HL-60/S4 (cell line): Measurements from ENCODE around the gene BTBD9.

Experiments
- in situ Hi-C: fragments of 300-500 bp; cut with MboI; formaldehyde crosslinking; loops from 2 replicates; pipeline ENCODE4 v1.14.3; 2022; ENCODE audit warnings: low sequenced_read_pairs

The BTBD9 gene

DNA sequence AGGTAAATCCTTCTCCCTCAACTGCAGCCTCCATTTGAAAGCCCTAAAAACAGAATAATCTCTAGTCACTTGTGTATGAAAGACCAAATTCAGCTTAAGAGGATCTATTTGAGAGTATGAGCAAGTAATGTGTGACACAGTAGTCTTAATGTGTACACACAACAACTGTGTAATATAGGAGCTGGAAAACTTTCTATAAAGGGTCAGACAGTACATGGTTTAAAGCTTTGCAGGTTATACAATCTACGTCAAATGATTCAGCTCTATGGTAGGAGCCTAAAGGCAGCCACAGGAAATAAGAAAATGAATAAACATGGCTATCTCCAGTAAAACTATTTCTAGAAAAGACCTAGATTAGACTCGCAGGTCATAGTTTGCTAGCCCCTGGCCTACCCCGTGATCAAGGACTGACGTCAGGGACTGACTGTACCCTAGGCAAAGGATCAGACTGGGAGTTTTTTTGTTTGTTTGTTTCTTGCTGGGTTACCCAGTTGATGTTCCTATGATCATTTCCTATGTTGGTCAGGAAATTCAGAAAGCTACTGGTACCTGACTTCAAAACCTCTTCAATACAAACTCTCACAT lies 39.7 kb downstream of the BTBD9 start:
- in situ Hi-C loops = no loop called here

DNA sequence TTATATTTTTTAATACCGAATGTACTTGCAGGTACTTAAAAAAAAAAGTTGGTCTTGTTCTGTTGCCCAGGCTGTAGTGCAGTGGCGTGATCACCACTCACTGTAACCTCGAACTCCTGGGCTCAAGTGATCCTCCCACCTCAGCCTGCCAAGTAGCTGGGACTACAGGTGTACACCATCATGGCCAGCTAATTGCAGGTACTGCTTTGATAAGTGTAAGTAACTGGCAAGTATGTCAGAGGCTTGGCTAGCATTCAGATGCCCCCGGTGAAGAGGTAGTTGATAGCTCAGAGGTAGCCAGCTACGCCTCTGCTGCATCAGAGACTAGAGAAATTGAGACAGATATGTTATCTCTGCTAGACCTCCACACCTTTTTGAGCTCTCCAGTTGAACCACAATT lies 40.5 kb downstream of the BTBD9 start:
- in situ Hi-C loops = no loop called here

DNA sequence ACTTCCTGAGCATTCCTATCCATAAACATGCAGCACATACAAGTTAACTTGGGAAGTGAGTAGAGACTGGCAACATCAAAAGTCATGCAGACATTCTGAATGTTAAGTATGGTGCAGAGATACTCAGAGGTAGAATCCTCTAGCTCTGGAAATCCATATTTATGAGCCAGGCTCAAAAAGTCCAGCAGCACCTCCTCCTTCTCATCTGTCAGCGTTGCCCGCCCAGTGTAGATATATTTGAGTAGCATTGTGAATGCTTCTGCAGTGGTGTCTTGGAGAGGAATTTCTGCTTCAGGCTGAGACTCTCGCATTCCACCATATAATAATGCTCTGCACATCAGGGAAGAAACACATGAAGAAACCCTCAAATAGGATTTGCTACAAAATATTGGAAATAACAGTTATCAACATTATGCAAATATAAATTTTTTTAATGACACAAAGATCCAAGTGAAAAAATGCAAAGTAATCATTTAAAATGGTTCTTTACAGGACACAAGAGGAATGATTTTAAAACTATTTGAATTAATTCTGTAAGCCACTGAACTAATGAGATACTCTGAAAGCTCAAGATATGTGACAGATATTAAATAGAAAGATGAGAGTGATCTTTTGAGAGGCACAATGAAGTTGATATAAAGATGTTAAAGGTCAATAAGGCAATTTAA lies 45.6 kb downstream of the BTBD9 start:
- in situ Hi-C loops = no loop called here

DNA sequence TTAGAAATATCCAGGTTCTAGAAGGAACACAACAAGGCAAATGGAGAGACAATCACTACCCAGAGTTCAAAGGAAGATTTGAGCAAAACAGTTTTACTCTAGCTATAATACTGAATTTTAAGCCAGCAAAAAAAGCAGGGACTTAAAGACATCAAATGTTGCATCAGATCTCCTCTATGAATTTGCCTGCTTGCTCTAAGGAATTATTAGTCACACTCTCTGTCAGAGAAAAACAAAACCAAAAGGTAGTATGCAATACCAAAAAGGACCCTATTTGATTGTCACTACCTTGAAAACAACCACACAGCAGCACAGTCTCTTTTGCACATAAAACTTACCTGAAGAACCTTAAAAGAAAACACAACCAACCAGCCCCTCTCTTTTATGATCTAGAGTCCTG lies 46.3 kb downstream of the BTBD9 start:
- in situ Hi-C loops = no loop called here

DNA sequence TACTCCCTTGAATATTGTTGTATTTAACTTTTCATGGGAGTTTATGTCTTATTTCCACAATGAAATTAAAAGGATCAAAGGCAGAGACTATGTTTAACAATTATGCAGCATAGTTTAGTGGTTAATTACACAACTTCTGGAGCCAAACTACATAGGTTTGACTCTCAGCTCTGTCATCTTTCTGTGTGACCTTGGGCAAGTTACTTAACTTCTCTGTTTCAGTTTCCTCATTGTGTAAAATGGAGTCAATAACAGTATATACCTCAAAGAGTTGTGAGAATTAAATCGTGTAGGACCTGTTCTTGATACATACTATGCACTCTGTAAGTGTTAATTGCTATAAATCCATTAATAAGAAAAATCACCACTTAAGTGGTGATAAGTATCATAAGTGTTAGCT lies 48.3 kb downstream of the BTBD9 start:
- in situ Hi-C loops = no loop called here

DNA sequence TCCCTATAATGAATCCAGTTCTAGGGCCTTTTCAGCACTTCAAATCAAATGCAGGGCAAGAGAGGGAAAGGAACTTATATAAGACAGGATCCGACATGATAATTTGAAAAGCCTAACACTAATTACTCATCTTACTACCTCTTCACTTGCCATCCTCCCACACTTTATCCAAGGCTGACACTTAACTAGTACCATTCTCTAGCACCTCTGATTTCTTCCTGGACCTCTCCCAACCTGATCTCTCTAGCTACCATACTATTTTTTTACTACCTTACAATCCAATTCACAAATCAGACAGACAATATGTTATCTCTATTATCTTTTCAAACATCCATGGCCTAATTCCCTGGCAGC lies 50.4 kb downstream of the BTBD9 start:
- in situ Hi-C loops = no loop called here

DNA sequence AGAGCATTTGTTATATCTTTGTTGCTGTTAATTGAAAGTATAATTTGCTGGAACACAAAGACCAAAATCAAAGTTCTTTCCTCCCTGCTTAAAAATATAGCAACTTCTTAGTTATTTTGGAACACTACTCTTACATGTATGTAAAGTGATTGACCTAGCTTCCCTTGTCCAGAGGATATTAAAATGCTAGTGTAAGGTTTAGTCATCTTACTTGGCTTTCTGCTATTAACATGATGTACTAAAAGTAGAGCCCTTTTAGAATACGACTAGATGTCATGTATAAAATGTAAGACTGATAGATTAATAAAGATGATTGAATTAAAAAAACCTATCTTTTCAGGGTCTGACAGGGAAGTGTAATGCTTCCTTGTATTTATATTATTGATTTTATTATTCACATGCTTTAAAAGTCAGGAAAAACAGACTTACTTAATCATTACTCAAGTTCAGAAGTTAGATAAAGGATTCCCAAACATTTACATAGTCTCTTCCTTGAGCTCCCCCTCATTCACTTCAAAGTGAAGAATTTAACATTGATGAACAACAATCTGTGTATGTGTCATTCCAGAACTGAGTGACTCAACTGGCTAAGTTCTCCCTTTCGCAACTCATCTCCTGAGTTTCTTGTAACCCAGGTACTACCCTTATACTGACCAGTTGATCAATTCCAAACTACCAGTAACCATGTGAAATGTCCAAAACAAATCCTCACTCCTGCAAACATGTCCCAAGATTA lies 50.9 kb downstream of the BTBD9 start:
- in situ Hi-C loops = no loop called here

DNA sequence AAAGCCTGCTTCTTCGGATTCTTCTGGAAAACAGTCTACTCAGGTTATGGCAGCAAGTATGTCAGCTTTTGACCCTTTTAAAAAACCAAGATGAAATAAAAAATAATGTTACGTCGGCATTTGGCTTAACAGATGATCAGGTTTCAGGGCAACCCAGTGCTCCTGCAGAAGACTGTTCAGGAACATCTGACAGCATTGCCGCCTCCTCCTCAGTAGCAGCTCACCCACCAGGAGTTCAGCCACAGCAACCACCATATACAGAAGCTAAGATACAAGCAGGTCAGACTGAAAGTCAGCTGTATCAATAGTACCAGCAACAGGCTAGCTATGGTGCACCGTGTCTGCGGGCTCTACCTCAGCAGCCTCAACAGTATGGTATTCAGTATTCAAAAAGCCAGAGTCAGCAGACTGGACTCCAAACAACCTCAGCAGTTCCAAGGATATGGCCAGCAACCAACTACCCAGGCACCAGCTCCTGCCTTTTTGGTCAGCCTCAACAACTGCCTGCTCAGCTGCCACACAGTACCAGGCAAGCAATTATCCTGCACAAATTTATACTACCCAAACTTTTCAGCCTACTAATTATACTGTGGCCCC lies 51.9 kb downstream of the BTBD9 start:
- in situ Hi-C loops = no loop called here

DNA sequence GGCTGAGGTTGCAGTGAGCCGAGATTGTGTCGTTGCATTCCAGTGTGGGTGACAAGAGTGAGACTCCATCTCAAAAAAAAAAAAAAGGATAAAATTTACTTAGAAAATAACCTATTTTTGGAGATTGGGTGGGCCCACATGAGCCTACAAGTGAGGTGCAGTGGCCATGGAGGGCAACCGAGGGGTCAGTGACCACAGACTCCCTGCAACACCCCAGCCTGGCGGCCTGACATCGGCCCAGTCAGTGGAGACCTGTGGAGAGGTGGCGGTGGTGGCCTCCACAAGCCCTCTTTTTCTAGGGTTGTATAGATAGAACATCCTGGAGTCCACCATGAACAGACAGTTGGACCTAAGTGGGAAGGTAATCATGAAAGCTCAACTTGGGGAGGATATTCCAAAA lies 52.7 kb downstream of the BTBD9 start:
- in situ Hi-C loops = no loop called here

DNA sequence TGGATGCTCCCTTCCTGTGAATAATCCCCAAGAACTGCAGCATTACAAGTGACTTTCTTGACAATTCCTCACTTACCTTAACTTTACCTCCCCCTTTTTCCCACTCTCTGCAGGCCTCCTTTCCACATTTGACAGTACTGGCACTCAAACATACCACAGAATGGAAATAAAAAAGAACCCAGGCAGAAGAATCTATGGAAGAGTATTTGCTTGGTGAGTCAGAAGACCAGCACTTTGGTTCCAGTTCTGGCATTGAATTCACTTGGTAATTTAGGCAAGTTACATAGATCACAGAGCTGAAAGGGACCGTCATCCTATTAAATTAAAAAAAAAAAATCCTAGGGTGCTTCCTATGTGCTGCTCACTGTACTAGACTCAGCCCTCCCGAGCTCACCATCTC lies 55.0 kb downstream of the BTBD9 start:
- in situ Hi-C loops = no loop called here

DNA sequence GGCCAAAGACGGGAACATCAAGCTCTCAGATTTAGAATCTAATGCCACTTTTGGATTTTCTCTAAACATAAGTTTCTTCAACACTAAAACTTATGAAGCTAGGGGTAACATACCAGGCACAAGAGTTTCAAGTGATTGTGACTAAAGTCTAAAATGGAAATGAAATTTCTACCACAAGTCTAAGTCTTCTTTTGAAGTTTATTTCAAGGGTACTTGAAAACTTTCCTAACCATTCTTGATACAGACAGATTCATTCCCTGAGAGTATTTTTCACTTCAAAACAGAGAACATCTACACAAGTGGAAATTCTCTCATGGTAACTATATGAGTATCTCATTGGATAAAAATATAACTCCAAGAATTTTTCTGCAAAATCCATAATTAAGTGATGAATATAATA lies 56.2 kb downstream of the BTBD9 start:
- in situ Hi-C loops = no loop called here

DNA sequence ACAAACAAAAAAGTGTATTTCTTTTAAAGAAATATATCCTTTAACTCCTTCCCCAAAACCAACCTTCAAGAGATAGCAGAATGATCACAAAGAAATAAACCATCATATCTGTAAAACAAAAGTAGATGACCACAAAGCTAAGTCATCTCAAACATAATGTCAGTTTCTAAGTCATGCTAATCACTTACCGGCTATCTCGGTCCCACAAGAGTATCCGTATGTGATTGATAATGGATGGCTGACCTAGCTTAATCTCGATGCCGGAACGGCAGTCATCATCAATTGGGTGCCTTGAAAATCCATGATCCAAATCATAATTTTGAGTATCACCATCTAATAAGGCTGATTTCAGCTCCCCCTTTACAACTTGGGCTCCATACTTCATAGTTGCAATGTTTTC lies 59.7 kb downstream of the BTBD9 start:
- in situ Hi-C loops = no loop called here

DNA sequence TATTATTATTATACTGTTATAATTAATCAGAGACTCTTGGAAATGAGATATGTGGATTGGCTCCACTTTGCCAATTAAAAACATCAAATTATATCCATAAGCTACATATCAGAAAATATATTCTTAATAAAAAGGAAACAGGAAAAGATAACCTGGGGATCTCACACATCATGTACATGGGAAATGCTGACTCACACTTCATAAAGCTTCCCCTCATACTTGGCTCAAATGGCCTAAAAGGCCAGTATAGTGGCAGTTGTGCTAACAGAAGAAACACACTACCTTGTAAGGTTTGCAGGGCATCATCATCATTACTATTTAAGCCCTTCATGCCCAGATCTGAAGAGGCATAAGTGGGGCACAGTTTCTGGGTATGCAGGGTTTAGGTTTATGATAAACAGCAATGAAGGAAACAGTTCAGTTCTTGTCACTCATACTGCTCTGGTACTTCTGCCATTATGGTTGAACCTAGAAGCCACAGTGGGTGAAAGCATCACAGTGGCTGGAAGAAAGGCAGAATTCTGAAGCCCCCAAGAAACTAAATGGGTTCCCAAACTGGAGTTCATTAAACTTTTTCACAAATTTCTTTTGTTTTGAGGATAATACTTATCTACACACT lies 60.6 kb downstream of the BTBD9 start:
- in situ Hi-C loops = no loop called here

DNA sequence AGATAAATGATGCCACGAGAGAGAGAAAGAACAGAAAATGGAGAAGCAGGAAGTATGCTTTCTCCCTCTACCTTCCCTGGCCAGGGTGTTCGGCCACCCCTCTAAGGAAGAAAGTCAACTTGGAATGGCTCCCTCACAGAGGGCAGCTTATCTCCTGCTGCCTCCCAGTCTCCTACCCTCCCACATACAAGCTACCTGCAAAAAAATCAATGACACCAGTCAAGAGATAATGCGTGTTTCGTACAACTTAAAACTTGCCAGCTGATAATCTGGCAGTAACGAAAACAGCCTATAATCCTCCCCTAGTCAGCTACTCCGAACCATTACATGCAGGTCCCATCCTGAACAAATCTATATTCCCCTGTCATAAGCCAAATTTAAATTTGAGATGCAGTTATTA lies 61.7 kb downstream of the BTBD9 start:
- in situ Hi-C loops = no loop called here

DNA sequence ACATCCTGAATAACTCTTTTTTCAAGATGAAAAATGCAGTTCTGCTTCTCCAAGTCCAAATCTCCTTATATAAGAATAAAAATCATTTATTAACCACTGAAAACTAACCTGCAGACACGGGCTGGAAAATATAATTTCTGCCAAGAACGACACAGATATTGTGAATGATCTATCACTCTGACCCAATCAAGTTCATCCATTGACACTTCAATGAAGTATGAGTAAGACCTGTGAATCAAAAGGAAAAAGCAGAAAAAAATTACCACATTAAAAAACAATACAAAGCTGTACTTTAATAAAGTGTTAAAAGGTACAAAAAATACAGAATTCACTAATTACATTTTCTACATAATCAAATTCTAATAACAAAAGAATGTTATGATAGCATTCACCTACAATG lies 62.2 kb downstream of the BTBD9 start:
- in situ Hi-C loops = no loop called here

DNA sequence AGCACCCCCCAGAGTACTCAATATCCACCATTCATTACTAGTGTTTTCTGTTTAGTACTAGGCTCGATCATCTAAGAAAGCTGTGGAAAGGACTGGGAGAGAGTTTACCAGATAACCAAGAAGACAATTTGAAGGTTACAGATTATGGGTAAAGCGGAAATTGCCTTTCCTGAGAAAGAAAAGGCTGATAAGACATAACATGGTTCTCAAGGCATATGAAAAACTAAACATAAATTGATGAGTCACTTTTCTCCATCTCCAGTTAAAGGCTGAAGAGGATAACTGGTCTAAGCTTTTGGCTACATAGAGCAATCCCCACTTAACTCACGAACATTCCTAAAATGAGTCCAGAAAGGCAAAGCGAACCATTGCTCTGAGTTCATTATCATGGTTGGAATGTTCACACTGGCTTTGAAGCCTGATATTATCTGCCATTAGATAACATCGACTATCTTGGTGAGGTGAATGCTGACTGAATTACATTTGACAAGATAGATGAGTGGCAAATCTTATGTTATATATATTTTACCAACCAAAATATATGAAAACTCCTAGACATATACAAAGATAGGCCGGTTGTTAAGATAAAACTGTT lies 65.8 kb downstream of the BTBD9 start:
- in situ Hi-C loops = no loop called here

DNA sequence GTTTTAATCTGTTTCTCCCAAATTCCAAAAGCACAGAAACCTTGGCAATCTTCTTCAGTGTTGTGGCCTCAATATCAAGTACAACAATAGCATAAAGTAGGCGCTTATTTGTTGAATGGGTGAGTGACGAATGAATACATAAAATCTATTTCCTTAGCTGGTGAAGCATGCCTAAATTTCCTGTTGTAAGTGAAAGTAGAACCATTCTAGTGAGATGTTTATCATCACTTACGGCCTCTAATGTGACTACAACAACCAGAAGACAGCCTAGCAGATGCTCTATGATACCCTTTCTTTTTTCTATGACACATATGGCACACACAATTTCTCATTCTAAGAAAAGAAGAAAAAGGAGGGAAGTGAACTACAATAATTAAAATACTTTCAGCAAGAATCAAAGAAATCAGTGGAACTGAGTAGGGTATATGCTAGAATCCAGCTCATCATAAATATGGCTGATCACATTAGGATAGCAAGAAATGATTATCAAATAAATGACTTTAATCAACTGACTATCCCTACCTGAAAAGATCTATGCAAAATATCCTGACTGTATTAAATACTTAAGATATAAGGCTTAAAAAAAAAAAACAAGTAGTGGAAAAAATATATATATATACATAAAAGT lies 67.4 kb downstream of the BTBD9 start:
- in situ Hi-C loops = no loop called here

DNA sequence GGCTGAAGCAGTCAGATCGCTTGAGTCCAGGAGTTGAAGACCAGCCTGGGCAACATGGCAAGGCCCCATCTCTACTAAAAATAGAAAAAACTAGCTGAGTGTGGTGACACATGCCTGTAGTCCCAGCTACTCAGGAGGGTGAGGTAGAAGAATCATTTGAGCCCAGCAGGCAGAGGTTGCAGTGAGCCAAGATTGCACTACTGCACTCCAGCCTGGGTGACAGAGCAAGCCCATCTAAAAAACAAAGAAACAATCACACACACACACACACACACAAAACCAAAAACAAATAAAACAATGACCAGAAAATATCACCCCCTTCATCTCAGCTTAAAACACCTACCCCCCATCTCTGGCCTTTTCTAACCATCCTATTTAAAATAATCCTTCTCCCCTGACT lies 68.0 kb downstream of the BTBD9 start:
- in situ Hi-C loops = no loop called here

DNA sequence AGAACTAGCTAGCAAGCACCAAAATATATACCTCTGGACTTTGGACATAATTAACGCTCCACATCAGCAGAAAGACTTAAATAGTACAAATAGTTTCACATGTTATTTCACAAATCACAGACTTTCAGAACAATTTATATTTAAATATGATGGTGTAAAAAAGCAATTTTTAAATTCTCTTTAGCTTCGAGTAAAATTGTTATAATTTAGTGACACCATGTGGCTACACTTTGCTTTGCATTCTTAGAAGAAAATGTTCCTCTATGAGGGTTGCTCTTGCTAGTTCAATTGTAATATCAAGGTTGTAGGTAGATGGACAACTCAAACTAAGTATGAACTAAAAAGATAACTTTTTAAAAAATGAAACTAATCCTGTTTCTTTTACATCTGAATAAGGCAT lies 69.0 kb downstream of the BTBD9 start:
- in situ Hi-C loops = no loop called here

DNA sequence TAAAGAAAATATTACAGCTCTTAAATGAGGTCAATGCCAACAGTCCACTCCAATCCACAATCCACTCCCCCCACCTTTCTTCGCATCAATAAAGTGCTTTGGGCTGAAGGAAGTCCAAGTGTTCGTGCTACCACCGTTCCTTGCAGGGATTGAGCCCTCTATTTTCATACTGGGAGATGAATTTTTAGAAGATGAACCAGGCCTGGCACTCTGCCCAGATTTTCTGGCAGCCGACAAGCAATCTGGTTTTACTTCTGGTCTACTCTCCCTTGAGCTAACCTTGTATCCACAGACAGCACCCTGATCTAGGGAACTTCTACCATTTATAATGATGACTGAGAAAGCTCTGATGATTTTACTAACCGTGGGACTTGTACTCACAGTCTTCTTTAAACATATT lies 72.3 kb downstream of the BTBD9 start:
- in situ Hi-C loops = no loop called here
